Measurements from ENCODE around the gene HIRA.
"Not testable (repeated sequence)": the region's sequence is repeated elsewhere in the genome, so short reads cannot be mapped to it uniquely, and the experiment has no call there.

The HIRA gene

DNA sequence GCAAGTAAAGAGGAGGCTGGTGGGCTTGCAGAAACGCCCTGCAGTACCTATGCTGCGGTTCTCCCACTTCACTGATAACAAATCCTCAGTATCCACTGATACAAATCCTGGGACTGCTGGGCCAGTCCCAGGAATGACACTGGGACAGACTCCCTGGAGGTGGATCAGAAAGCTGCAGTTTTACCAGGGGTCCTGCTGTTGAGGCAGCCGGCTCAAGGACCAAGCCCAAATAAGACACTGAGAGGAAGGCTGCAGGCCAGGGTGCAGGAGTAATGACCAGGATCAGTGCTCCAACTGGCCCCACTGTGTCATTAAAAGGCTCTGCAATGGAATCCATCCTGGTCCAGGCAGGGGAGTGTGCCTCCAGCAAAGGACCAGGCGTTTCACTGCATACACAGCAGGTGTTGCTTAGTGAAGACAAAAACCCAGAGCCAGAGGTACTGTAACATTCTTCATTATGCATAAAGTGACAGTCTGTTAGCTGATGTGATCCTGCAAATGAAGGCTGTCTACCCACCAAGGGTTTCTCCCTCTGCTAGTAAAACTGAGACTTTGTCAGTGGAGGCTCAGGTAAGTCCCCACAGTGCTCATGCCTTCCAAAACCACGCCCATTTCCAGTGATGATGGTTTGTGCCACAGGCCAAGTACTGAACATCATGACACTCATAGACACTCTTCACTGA lies 17.3 kb upstream of the HIRA start:
- peaks cover 31% of the 10 kb centered on the region for H3K36me3 Mint-ChIP-seq (ENCODE audit: low read depth)
- H3K4me1 Mint-ChIP-seq, result peaks cover 21% of the 10 kb centered on the region
- no peaks in the 10 kb centered on the region for H3K27me3 Mint-ChIP-seq (ENCODE audit: low read depth)
- peak overlapping the region; percentile 83 to 95 (median 88) for H3K4me3 Mint-ChIP-seq
- peak overlapping the region in 1 of 3 experiments; percentile 92 for H3K27ac Mint-ChIP-seq
- no peaks in the 10 kb centered on the region for H3K9me3 Mint-ChIP-seq
- TF ChIP-seq, protein P1, sequence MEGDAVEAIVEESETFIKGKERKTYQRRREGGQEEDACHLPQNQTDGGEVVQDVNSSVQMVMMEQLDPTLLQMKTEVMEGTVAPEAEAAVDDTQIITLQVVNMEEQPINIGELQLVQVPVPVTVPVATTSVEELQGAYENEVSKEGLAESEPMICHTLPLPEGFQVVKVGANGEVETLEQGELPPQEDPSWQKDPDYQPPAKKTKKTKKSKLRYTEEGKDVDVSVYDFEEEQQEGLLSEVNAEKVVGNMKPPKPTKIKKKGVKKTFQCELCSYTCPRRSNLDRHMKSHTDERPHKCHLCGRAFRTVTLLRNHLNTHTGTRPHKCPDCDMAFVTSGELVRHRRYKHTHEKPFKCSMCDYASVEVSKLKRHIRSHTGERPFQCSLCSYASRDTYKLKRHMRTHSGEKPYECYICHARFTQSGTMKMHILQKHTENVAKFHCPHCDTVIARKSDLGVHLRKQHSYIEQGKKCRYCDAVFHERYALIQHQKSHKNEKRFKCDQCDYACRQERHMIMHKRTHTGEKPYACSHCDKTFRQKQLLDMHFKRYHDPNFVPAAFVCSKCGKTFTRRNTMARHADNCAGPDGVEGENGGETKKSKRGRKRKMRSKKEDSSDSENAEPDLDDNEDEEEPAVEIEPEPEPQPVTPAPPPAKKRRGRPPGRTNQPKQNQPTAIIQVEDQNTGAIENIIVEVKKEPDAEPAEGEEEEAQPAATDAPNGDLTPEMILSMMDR (IDR thresholded peaks at IDR 0.05; ENCODE audit: unreplicated experiment in 3 of 3), result no peak

DNA sequence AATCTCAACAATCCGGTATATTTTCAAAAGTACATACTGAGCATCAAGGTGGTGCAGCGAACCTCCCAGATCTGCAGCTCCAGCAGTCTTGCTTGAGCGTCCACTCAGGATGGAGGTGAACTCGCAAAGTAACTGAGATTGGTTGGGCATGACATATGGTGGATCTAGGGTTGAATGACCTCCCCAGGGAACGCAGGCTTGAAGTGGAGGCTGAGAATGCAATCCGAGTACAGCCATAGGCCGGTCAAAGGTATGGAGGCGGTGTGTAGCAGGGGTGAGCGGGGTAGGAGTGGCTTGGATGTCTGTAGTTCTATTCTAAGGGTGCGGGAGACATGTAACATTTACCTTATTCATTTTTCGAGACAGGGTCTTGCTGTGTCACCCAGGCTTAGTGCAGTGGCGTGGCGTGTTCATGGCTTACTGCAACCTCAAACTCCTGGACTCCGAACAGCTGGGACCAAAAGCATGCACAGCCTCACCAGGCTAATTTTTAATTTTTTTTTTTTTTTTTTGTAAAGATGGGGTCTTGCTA lies 16.6 kb upstream of the HIRA start:
- H3K4me1 Mint-ChIP-seq, result peaks cover 21% of the 10 kb centered on the region
- no peaks in the 10 kb centered on the region for H3K9me3 Mint-ChIP-seq
- H3K36me3 Mint-ChIP-seq (ENCODE audit: low read depth), result peaks cover 31% of the 10 kb centered on the region
- TF ChIP-seq, protein P1 (IDR thresholded peaks at IDR 0.05; ENCODE audit: unreplicated experiment in 3 of 3), result no peak
- H3K27ac Mint-ChIP-seq, result peak overlapping the region; percentile 57 to 92 (median 91)
- peak overlapping the region; percentile 83 to 95 (median 88) for H3K4me3 Mint-ChIP-seq
- no peaks in the 10 kb centered on the region for H3K27me3 Mint-ChIP-seq (ENCODE audit: low read depth)

DNA sequence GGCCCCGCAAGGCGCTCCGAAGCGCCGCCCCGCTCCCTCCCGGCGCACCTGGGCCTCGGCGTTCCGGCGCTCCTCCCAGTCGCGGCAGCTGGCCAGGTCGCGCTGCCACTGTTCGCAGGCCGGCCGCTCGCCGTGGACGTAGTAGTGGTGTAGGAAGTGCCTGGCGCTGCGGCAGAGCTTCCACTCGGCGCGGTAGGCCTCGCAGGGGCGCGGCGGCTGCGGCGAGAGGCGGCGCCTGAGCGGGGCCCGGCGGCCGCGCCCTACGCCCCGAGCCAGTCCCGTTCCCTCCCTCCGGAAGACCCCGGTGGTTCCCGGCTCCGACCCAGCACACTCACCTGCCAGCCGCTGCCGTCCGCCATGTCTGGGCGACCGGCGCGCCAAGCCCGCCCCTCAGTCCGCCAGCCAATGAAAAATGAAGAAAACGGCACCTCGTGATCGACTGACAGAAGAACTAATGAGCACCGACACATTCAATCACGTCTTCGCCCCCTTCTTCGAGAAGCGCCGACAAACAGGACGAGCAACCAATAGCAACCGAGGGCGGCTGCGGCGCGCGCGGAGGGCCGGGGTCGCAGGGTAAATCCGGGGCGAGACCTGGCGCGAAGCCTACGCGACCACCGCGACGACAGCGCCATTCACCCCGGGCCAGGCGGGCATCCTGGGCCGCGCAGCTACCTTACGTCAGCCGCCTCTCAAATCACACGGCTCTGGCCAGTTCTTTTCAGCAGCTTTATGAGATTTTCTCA lies 16.0 kb upstream of the HIRA start, which contains the start of gene C22orf39:
TSS of gene C22orf39 (minus strand) at position 382 of the 746 bp plus-strand sequence. CDS start at position 359, 23 bp downstream.
- H3K27me3 Mint-ChIP-seq (ENCODE audit: low read depth), result no peaks in the 10 kb centered on the region
- H3K4me1 Mint-ChIP-seq, result peaks cover 21% of the 10 kb centered on the region
- H3K4me3 Mint-ChIP-seq, result peak within 1 kb of the TSS; percentile 83 to 95 (median 88)
- TF ChIP-seq, protein P1 (IDR thresholded peaks at IDR 0.05; ENCODE audit: unreplicated experiment in 3 of 3), result no peak
- peaks cover 27% of the 10 kb centered on the region for H3K36me3 Mint-ChIP-seq (ENCODE audit: low read depth)
- peak within 1 kb of the TSS; percentile 57 to 92 (median 91) for H3K27ac Mint-ChIP-seq
- no peaks in the 10 kb centered on the region for H3K9me3 Mint-ChIP-seq

DNA sequence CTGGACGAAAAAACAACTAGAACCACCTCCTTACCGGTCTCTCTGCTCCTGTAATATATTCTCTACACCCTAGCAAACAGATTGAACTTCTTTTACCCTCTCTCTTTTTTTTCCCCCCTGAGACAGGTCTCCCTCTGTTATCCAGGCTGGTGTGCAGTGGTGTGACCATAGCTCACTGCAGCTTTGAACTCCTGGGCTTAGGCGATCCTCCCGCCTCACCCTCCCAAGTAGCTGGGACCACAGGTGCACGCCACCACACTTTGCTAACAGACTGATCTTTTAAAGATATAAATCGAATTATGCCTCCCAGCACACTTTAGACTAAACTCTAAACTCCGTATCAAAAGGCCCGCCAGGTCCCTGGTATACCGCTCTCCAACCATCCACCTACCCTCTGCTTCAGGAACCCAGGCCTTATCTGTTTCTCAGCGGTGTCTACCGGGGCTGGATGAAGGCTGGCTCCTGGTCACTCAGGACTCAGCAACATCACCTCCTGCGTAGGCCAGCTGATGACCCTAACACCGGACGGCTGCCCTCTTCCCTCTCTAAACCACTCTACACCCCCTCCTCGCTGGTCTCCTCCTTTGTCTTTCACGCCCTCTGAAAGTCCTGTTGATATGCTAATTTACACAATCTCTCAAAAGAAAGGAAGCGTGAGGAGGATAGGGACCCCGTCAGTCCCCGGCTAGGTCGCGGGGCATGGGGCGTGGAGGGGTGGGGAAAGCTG lies 15.2 kb upstream of the HIRA start:
- H3K9me3 Mint-ChIP-seq, result no peaks in the 10 kb centered on the region
- H3K4me1 Mint-ChIP-seq, result peaks cover 21% of the 10 kb centered on the region
- no peaks in the 10 kb centered on the region for H3K27me3 Mint-ChIP-seq (ENCODE audit: low read depth)
- TF ChIP-seq, protein P1 (IDR thresholded peaks at IDR 0.05; ENCODE audit: unreplicated experiment in 3 of 3), result no peak
- H3K27ac Mint-ChIP-seq, result peak overlapping the region; percentile 11 to 92 (median 72)
- peaks cover 25% of the 10 kb centered on the region for H3K36me3 Mint-ChIP-seq (ENCODE audit: low read depth)
- H3K4me3 Mint-ChIP-seq, result peak overlapping the region; percentile 83 to 95 (median 88)

DNA sequence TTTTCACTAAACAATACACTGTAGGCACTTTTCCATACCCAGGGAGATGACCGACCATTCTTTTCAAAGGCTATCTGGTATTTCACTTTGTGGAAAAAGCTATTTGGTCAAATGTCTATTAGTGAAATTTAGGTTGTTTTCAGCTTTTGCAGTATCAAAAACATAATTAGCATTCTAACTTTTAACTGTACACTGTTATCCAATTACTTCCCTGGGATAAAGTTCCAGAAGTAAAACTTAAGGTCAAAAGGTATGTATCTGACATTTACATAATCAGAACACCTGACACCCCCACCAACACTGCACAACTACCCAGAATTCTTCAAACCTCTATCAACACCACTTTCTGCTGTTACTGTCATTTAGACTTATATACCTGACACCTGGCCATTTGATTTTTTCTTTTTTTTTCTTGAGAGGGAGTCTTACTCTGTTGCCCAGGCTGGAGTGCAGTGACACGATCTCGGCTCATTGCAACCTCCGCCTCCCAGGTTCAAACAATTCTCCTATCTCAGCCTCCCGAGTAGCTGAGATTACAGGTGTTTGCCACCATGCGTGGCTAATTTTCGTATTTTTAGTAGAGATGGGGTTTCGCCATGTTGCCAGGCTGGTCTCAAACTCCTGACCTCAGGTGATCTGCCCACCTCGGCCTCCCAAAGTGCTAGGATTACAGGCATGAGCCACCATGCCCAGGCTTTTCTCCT lies 13.9 kb upstream of the HIRA start:
- not testable (repeated sequence) for H3K9me3 Mint-ChIP-seq; H3K27me3 Mint-ChIP-seq (ENCODE audit: low read depth); H3K27ac Mint-ChIP-seq
- Mint-ChIP-seq H3K36me3 (ENCODE audit: low read depth) (peaks cover 28% of the 10 kb centered on the region), H3K4me1 (peaks cover 21% of the 10 kb centered on the region), H3K4me3 (peak overlapping the region; percentile 62 to 79 (median 77))
